ENCODE results near the gene ZNF534.
"Not testable (repeated sequence)": the region's sequence is repeated elsewhere in the genome, so short reads cannot be mapped to it uniquely, and the experiment has no call there.

ZNF534 gene

GRCh38 chr19:52498571-52498970 lies 69.6 kb downstream of the ZNF534 start:
- Histone ChIP-seq H3K9me3 (ENCODE audit: insufficient read depth, low read length) (no peaks in the 10 kb centered on the region), H4K20me1 (ENCODE audit: low read depth, low read length) (no peaks in the 10 kb centered on the region), H3K4me3 (ENCODE audit: insufficient read depth, low read length, poor library complexity, severe bottlenecking) (no peak overlapping the region), H3K27me3 (ENCODE audit: low read length) (no peaks in the 10 kb centered on the region), H3K36me3 (ENCODE audit: low read length) (no peaks in the 10 kb centered on the region), H3K4me2 (ENCODE audit: low read depth, low read length, poor library complexity, severe bottlenecking) (no peak overlapping the region), H3K79me2 (ENCODE audit: insufficient read depth, low read length) (no peaks in the 10 kb centered on the region), H3K9me2 (replicated peaks; ENCODE audit: insufficient read depth, low read length) (no peaks in the 10 kb centered on the region), H3K9ac (ENCODE audit: low read length) (no peak overlapping the region), H3F3A (ENCODE audit: insufficient read depth) (no peaks in the 10 kb centered on the region), H2AFZ (ENCODE audit: low read depth, low read length, severe bottlenecking) (no peak overlapping the region), H3K27ac (ENCODE audit: low read depth, low read length) (no peak overlapping the region)
- TF ChIP-seq EZH2phosphoT487 (conservative IDR thresholded peaks at IDR 0.05; ENCODE audit: low read length) (no peak), CTCF (IDR thresholded peaks at IDR 0.05; ENCODE audit: insufficient read depth, low read length, poor library complexity, severe bottlenecking) (no peak)

- H3K9me3 ChIP-seq (ENCODE audit: insufficient read depth, low read length); H3K4me2 ChIP-seq (ENCODE audit: low read depth, low read length, poor library complexity, severe bottlenecking); H3K36me3 ChIP-seq (ENCODE audit: low read length); H4K20me1 ChIP-seq (ENCODE audit: low read depth, low read length); H3K9me2 ChIP-seq (replicated peaks; ENCODE audit: insufficient read depth, low read length); H3K9ac ChIP-seq (ENCODE audit: low read length); H3F3A ChIP-seq (ENCODE audit: insufficient read depth); H3K79me2 ChIP-seq (ENCODE audit: insufficient read depth, low read length); H3K27ac ChIP-seq (ENCODE audit: low read depth, low read length); H3K27me3 ChIP-seq (ENCODE audit: low read length); H3K4me3 ChIP-seq (ENCODE audit: insufficient read depth, low read length, poor library complexity, severe bottlenecking); H2AFZ ChIP-seq (ENCODE audit: low read depth, low read length, severe bottlenecking): not testable (repeated sequence)
Measured at GRCh38 chr19:52500474-52500873, 71.5 kb downstream of the ZNF534 start.

GRCh38 chr19:52500991-52501390 lies 72.0 kb downstream of the ZNF534 start:
- H3K36me3 ChIP-seq (ENCODE audit: low read length); H3K9ac ChIP-seq (ENCODE audit: low read length); H3K79me2 ChIP-seq (ENCODE audit: insufficient read depth, low read length); H3K27ac ChIP-seq (ENCODE audit: low read depth, low read length); H3K9me2 ChIP-seq (replicated peaks; ENCODE audit: insufficient read depth, low read length); H3F3A ChIP-seq (ENCODE audit: insufficient read depth); H2AFZ ChIP-seq (ENCODE audit: low read depth, low read length, severe bottlenecking); H4K20me1 ChIP-seq (ENCODE audit: low read depth, low read length); H3K27me3 ChIP-seq (ENCODE audit: low read length); H3K9me3 ChIP-seq (ENCODE audit: insufficient read depth, low read length); H3K4me3 ChIP-seq (ENCODE audit: insufficient read depth, low read length, poor library complexity, severe bottlenecking); H3K4me2 ChIP-seq (ENCODE audit: low read depth, low read length, poor library complexity, severe bottlenecking): not testable (repeated sequence)
